SKM-1 (cell line): ENCODE measurements around the gene NHSL2.
A peak's percentile ranks its signal among the peaks of the same experiment; 100 is the strongest.

Experiments
- DNase-seq: peaks from one replicate; lab custom pipeline; 2025; ENCODE audit not compliant: unreplicated experiment; lab: John Stamatoyannopoulos, UW

NHSL2 gene

DNA sequence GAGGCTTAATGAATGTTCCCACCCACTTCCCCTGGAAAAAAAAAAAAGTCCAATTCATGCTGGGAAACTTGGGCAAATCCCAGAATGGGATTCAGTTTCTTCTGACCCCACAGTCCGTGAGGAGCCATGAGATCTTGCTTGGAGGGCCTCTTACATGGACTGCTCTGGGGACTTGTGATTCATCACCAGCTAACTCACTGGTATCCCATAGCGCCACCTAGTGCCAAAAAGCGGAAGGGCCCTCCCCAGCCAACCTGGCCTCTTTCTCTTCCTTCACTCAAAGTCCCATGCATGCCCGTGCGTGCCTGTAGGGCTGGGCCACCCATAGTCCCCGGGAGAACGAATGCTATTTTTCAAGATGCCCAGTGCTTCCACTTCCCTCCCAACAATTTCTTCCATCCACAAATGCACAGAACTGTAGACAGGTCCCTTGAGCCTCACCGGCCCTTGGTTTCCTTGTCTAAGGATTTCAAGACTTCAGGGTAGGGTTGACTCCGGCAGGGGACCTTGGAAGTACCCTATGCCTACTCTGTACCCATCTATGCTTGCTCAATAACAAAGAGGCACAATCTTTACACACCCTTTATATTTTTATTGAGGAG is 216.0 kb downstream of the NHSL2 start:
- DNase-seq, result peak; percentile 37

DNA sequence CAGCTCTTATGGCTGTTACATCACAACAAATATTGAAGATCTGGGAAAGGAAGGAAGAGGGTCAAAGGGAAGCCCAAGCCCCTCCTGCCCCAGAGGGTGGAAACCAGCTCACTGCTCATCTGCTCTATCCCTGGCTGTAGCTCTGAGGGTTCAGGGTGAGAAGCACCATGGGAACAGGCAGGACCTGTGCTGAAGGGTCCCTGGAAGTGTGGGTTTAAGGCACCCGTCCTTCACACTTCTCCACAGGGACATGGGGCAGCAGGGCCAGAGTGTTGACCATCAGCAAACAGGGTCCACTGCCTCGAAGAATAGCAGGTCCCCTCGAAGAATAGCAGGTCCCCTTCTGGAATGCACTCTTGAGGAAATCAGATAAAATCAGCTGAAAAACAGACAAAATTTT is 216.7 kb downstream of the NHSL2 start:
- no peak for DNase-seq

DNA sequence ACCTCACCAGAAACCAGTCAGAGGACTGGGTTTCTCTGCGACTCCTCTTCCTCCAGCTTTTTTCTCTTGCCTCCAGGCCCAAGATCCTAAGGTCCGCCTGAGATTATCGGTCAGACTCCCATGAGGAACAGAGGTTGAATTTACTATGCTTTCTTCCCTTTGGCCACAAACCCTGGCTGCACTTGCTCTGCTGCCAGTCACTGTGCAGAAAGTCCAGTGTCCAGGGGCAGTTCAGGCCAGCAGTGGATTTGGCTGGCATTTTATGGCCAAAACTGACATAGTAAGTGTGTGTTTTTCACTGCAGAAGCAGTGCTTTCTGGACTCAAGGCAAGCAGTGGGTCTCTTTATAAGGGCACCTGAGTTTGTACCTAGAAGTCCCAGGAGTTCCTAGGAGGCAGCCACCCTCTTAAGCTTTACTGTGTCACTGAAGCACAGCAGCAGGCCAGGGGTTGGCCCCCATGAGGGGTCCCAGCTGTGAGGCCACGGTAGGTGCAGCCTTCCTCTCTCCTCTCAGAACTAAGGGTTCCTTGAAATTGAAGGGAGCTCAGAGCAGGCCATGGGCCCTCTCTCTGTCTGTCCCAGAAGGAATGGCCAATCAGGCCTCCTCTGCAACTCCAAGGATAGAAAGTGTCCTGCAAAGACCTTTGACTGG is 217.7 kb downstream of the NHSL2 start:
- no peak for DNase-seq

DNA sequence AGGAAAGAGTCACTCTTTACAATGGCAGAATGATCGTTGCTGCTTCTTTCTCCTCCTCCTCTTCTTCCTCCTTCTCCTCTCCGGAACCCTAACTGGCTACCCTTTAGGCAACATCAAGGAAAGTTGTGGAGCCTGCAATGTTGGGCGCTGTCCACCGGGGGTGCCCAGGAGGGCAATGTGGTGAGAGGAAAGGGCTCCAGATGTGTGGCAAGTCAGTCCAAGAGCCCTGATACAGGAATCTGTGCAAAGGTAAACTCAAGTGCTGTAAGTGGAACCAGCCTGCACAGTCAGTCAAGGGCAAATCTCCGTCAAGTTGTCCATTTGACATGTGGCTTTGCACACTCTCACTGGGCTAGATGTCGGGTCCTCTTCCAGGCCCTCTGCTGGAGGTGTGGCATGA is 218.2 kb downstream of the NHSL2 start:
- DNase-seq, result no peak

DNA sequence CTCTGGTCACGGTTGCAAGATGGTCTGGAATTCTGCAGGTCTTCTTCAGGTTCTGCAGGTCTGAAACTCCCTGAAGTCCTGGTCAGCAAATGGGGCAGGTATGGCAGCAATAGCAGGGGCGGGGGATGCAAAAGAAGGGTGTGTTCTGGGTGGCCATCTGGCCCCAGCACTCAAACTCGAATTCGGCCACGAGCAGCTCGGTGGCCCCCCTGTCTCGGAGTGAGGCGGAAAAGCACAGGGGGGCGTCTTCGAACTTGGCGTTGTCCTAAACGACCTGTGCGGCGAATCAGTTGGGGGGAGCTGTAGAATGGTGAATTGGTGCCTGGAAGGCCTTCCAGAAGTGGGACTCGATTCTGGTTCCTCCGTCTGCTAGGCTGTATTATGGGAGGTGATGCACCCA is 219.0 kb downstream of the NHSL2 start:
- DNase-seq, result no peak

DNA sequence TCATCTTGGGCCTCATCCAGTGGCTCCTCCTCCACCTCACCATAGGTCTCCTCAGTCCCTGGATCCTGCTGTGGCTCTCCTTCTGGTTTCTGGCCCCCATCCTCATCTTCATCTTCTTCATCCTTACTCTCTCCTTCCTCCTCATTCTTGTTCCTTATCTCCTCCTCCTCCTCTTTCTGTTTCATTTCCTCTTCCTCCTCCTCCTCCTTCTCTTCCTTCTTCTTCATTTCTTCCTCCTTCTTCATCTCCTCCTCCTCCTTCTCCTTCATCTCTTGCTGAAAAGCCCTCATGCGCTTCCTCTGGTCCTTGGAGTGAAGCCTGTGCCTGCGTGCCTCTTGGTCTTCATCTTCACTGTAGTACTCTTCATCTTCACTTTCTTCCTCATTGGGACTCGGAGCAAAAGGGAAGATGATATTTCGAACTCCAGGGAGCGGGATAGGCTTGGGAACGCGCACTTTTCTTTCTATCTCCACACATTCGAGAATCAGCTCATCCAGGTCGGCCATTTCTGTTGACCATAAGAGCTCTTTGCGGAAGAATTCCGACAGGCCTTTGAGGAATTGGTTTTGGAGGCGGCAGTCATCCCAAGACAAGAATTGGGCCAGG is 219.6 kb downstream of the NHSL2 start:
- DNase-seq, result no peak

DNA sequence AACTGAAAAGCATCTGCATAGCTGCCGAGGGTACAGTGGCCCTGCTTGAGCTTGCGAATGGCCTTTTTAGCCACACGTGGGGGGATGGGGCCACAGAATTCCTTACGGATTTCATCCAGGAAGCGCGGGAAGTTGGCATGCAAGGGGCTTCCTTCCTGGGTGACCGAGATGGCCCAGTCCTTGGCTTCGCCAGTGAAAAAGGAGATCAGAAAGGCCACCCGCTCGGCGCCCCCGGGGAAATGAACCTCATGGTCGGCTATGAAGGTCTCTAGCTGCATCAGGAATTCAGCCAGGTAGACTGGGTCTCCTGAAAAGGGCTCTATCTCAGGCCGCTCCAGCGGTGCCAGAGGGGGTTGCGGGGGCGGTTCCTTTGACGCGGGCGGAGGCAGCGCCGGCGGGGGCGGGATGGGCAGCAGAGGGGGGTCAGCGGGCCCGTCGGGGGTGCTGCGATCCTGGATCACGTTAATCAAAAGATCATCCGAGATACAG is 220.2 kb downstream of the NHSL2 start:
- no peak for DNase-seq

DNA sequence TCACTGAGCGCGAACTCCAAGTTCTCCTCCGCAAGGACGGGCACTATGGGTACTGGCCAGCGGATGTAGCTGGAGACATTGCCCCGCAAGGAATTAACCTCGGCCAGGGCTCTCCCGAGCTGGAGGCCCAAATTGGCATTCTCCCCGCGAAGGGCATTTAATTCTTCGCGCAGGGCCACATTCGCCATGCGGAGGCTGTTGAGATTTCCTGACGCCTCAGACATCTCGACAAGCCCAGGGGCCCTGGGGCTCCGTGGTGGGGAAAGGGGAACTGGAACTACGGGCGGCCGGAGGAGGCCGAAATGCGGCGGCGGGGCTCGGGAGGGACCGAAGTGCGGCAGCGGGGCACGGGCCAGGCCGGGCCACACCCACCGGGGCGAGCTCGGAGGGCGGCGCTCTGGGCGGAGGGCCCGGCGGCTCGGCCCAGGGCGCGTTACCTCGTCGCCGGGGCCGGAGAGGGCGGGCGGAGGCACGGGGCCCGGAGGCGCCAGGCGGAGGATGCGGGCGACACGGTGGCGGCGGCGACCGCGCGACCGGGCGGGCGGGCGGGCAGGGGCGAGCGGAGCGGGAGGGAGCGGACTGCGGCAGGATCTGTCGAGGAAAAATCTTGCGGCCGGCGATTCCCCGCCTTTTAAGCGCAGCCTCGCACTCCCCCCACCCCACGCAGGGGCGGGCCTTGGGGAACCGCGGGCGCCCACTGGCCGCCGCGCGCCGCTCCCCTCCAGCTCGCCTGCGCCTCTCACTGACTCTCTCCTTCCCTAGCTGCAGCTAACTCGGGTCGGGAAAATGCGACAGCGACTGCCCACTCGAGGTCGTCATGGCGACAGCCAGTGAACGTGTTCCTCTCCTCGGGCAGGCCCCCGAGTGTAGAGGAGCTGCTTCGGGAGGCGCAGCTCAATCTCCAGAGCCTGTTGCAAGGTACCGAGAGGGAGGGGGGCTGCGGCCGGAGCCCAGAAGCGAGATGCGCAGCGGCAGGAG is 221.0 kb downstream of the NHSL2 start, which contains the start of gene RTL5:
TSS of gene RTL5 (minus strand) at position 599 of the 978 bp plus-strand sequence.
- DNase-seq, result no peak

DNA sequence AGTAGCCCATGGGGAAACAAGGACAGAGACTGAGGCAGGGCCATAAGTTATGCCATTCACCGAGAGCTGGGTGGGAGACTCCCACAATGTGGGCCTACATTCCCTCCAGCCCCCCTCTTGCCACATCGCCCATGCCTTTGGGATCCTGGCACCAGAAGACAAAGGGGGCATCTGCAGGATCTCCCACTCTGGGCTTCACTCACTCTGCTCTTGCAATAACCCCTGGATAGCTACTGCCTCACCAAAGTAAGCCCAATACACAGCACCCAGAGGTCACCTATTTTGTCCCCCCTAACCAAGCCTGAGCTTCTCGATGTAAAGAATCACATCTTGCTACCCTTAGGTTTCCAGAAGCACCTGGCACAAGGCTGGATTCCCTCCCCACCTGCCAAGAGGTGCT is 221.8 kb downstream of the NHSL2 start:
- no peak for DNase-seq

DNA sequence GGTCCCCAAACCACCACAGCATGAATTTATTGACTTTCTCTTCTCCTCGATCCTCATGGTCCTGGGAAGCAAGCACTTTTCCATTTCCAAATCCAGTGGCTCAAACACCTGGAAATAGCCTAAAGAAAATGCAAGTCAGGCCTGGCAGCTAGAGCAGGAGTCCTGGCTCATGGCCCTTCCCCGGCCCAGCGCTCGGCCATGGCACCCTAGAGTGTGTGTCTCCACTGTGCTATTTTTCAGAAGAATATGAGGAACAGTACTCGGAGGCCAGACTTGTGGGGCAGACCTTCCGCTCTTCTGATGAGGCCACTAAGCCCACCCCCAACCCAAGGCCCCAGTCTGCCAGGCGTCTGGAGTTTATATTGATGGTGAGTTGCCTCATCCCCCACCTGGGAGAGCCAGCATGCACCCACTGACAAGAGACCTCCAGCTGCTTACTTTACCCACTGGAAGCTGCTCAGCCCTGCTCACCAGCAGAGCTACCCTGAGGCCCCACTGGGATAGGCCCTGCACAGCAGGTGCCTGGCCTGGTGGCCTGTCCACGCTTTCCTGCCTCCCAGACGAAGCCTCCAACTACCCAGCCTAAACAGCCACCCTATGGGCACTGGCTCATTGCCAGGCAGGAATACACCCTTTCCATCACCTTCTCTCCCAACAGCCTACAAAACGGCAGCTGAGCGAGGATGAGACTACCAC is 223.4 kb downstream of the NHSL2 start:
- DNase-seq, result no peak

DNA sequence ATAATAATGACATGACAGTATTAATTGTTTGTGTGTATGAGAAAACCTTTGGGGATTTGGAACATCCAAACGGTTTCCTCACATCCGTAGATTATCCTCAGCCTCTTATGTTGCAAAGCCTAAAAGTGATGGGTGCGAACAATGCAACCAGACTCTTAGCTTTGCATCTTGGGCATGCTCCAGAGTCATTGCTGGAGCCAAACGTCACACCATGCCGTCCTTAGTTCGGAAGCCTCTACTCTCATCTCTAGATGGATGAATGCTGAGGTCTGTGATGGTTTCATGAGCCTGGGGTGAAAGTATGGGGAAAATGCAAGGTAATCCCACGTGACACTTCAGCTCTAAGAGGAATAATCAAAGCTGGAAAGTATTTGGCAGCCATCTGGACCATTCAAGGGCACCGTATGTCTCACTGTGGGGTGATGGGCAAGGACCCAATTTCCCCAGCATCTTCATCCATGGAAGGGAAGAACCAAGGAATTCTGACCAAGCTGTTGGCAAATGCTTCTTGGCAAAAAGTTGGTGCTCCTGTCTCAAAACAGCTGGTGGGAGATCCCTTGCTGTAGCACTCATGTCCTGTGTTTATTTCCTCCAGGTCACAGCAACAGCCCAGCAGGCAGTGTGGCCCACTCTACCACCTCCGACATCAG is 227.3 kb downstream of the NHSL2 start:
- no peak for DNase-seq

DNA sequence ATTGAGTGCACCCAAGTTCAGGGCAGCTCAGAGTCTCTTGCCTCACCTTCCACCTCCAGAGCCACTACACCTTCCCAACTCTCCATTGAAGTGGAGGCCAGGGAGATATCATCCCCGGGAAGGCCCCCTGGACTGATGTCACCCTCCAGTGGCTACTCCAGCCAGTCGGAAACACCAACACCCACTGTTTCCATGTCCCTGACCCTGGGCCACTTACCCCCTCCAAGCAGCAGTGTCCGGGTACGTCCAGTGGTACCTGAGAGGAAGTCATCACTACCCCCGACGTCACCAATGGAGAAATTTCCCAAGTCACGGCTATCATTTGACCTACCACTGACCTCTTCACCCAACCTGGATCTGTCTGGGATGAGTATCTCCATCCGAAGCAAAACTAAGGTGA is 228.9 kb downstream of the NHSL2 start:
- no peak for DNase-seq

DNA sequence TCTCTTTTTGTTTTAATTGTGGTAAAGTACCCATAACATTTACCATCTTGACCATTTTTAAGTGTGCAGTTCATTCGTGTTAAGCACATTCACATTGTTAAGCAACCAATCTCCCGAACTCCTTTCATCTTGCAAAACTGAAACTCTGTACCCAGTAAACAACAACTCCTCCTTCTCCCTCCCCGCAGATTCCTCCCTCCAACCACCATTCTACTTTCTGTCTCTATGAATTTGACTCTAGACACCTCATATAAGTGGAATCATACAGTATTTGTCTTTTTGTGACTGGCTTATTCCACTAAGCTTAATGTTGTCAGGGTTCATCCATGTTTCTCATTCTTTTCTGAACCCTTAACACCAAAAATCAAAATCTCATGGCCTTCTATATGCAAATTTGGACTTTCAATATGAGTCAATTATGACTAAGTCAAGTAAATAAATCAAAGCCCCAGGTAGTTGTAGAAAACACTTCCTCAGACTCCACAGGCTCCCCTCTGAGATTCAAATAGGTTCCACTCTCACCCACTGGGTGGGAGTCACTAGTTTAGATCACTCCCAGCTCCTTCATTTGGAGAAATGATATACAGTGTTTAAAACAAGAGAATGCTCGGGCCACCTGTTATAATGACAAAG is 230.8 kb downstream of the NHSL2 start:
- no peak for DNase-seq

DNA sequence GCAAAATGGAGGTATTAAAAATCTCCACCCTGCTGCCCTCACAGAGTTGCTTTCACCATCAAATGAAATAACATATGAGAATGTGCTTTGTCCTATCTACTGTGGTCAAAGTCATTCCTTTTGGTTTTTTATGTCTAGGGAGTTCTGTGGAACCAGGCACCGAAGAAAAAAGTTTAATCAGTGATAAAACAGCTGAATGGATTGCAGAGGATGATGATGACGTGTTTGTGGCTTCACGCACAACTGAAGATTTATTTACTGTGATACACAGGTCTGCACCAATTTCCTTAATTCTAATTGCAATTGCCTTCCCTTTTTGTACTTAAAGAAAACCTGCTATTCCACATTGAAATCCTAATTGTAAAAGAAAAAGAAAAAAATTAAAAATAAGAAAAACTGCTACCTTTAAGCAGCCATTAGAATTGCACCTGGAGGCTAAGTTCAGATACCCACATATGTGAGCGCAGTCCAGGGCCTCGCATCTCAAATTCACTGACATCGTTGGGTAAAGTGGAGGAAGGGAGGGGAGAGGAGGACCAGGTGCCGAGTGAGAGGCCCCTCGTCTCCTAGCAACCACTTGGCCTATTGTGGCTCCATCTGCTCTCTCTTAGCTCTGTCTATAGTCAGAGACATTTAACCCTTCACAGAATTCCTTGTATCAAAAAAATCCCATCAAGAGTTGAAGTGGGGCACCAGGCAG is 231.6 kb downstream of the NHSL2 start:
- DNase-seq, result no peak

DNA sequence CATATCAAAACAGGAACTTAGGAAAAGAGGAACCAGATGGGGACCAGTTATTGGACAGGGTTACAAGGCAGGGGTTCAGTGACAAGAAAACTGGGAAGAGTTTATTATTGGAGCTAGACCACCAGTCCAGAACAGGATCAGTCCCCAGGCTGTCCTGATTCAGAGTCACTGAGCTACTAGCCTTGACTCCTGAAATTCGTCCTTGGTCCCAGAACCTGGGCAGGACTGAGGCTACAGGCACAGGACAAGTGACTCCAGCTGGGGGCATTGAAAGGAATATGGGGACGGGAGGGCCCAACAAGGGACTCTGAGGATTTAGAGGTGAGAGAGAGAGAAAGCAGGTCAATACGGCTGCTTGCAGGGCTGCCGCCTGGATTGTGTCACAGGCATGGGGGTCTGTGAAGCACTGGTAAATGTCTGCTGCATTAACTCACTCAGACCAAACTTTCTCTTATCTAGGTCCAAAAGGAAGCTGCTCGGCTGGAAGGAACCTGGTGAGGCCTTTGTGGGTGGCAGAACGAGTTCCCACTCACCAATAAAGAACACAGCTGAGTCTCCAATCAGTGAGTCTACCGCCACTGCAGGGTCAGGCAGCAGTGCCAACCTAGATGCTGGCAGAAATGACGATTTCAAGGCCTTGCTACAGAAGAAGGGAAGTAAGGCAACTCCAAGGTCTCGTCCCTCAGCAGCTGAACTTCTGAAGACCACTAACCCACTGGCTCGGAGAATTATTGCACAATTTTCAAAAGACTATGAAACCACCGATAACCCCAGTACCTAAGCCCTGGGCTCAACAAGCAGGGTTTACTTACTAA is 232.4 kb downstream of the NHSL2 start:
- no peak for DNase-seq

DNA sequence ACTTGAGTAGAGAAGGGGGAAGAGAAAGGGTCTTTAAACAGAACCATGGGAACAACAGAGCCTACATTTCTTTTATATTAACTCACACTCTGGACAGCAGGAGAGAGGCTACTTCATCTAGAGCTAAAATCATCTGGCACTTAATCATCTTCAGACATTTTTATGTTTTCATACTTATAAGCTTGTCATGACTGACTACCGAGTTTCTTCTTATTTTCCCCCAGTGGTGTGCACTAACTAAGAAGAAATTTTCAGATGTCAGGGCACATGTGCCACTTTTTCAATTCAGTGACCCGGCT is 232.9 kb downstream of the NHSL2 start:
- no peak for DNase-seq

DNA sequence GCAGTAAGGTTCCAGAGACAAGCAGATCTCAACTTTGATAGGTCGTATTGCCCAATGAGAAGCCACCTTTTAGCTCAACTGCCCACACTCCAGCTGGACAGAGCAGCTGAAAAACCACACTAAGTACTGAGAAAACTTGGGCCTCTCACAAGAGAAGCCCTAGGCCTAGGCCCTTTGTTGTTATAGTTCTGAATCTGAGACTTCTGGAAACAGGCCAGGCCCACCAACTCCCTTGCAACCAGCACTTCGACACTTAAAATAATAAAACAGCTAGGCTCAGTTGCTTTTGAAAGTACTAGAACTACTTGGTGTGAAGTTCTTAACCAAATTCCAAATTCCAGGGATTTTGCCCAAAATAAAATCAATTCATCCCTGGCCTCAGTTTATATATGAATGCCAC is 234.5 kb downstream of the NHSL2 start:
- DNase-seq, result no peak

DNA sequence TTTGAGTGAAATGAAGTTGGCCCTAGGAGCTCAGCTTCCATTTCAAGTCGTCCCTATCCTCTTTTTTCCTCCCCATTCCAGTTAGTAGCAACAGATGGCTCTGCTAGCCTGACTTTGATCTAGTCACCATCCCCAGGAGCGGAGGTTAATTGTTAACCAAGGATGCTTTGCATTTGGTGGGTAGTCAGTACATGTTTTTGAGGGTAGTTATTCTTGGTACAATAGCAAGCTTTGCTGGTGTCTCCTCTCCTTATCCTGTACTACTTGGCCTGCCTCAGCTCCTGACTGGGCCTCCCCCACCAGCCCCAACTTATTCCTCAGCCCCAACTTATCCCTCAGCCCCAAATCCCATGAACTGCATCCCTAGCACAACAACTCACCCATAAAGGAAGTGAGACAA is 235.9 kb downstream of the NHSL2 start:
- no peak for DNase-seq

DNA sequence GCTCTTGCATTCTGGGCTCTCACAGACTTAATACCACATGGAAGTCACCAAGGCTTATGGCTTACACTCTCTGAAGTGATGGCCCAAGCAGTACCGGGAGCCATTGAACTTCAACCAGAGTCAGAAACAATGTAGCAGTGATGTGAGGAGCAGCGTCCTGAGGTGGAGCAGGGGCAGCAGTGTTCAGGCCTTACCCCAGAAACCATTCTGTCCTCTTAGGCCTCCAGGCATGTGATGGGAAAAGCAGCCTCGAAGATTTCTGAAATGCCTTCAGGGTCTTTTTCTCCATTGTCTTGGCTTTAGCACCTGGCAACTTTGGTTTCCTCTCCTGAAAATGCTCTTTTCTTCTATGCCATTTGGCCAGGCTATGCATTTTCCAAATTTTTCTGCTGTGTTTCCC is 248.1 kb downstream of the NHSL2 start:
- no peak for DNase-seq
